ENCODE data around the gene FH. TPM values are rescaled to one million over a fixed set of nuclear protein-coding genes. Genes with fewer than 3 reads are reported as not detected.

FH gene
- total and polyA plus RNA-seq, 2 donors (not counting 1 experiment from before 2014, with no cell fraction given), result 18.5 to 32.4 TPM

GRCh38 chr1:241533326-241534115 lies 14.0 kb upstream of the FH start:
- peak overlapping the region; percentile 88 for H3K4me3 Mint-ChIP-seq
- 31% methylated on average over 3 of the region's 5 CpGs for WGBS (ENCODE audit: insufficient coverage)
- CTCF ChIA-PET, result interaction anchor here (0.6 to 1.6 kb wide), 8 partner anchors 9 to 103 kb away, joined by 3 to 12 read pairs (median 4); no protein-coding TSS in a partner anchor
- TF ChIP-seq EZH2 (IDR thresholded peaks at IDR 0.05; ENCODE audit: borderline replicate concordance, insufficient read depth, low read depth, low read length, poor library complexity, severe bottlenecking), result no peak
- H3K27me3 ChIP-seq (replicated peaks in 1 of 4; ENCODE audit: control extremely low read depth in 1 of 4, control insufficient read depth in 3 of 4, insufficient read depth in 4 of 4, low read length in 3 of 4), result no peaks in the 10 kb centered on the region
- H3K27ac Mint-ChIP-seq, result peak overlapping the region; percentile 89
- peaks cover 60% of the 10 kb centered on the region for H3K79me2 ChIP-seq (ENCODE audit: control insufficient read depth, insufficient read depth, low read length)
- intact Hi-C loops (cut with micrococcal nuclease), result loop anchor here (5.0 to 10.0 kb wide), 3 partner anchors 364 to 1794 kb away; partner anchors contain the start of genes CEP170 and SDCCAG8
- H3K27me3 Mint-ChIP-seq, result no peaks in the 10 kb centered on the region
- H3K4me3 ChIP-seq (ENCODE audit: control extremely low read depth in 1 of 5, extremely low read depth in 1 of 5, insufficient read depth in 1 of 5, low read depth in 2 of 5, low read length in 4 of 5), result peak overlapping the region; percentile 58 to 98 (median 78)
- ATAC-seq (ENCODE audit: low read depth) (peak; percentile 12), DNase-seq (peak; percentile 66)
- H4K20me1 ChIP-seq (ENCODE audit: control insufficient read depth, insufficient read depth, low read length, poor library complexity, severe bottlenecking), result no peaks in the 10 kb centered on the region
- peak overlapping the region; percentile 43 for H2AFZ ChIP-seq (ENCODE audit: insufficient read depth, low read depth, low read length, poor library complexity, severe bottlenecking)
- POLR2A ChIA-PET, result interaction anchor here (2.3 to 3.5 kb wide), 2 partner anchors 17 to 107 kb away, joined by 5 to 43 read pairs; partner anchors contain the start of genes CHML and OPN3
- H3K4me1 ChIP-seq (ENCODE audit: control insufficient read depth in 2 of 2, insufficient read depth in 2 of 2, low read length in 2 of 2), result peaks cover 36 to 49% of the 10 kb centered on the region in 2 donors
- H3K36me3 ChIP-seq (replicated peaks in 1 of 2; ENCODE audit: control extremely low read depth in 1 of 2, control insufficient read depth in 1 of 2, extremely low read depth in 1 of 2, insufficient read depth in 2 of 2, low read length in 1 of 2), result peaks cover 9 to 22% of the 10 kb centered on the region in 2 experiments
- peaks cover 60% of the 10 kb centered on the region for H3K4me1 Mint-ChIP-seq
- H3K9ac ChIP-seq (ENCODE audit: low read length), result peak overlapping the region; percentile 78
- peak overlapping the region; percentile 87 to 96 for H3K27ac ChIP-seq (ENCODE audit: low read length in 2 of 2)
- peaks cover 3% of the 10 kb centered on the region for H3K9me3 Mint-ChIP-seq (ENCODE audit: insufficient read depth)
- H3K4me2 ChIP-seq (replicated peaks; ENCODE audit: low read depth, low read length, poor library complexity, severe bottlenecking), result peak overlapping the region; percentile 82
- no peaks in the 10 kb centered on the region for H3K9me3 ChIP-seq (ENCODE audit: control extremely low read depth in 1 of 3, control insufficient read depth in 2 of 3, insufficient read depth in 1 of 3, low read length in 2 of 3)

DNA sequence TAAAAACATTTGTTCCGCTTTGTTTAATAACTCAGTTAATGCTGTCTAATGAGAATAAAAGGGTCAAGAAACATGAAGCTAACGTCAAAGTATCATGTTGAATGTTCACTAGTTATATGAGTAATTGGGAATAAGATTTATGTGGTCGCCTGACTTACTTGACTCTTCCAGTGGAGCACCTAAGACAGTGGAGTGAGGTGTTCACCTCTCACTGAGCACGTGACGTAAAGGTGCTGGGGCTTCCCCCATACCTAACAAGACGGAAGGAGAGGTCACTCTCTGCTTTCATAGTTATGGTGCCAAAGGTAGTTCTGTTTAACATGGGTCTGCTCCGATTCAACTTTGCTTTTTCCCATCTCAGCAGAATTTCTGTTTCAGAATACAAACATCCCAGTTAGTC lies 13.3 kb upstream of the FH start:
- H3K4me1 ChIP-seq (ENCODE audit: control insufficient read depth in 2 of 2, insufficient read depth in 2 of 2, low read length in 2 of 2), result peaks cover 36 to 49% of the 10 kb centered on the region in 2 donors
- Mint-ChIP-seq H3K9me3 (ENCODE audit: insufficient read depth) (peaks cover 3% of the 10 kb centered on the region), H3K27ac (peak overlapping the region; percentile 89), H3K4me3 (peak overlapping the region; percentile 88), H3K4me1 (peaks cover 54% of the 10 kb centered on the region), H3K27me3 (no peaks in the 10 kb centered on the region)
- ATAC-seq (ENCODE audit: low read depth) (peak; percentile 58), DNase-seq (peak; percentile 86)
- intact Hi-C loops (cut with micrococcal nuclease), result loop anchor here (1.0 to 10.0 kb wide), 4 partner anchors 107 to 1794 kb away; partner anchors contain the start of genes CEP170, CHML, OPN3 and SDCCAG8
- ChIA-PET POLR2A (interaction anchor here (2.3 to 3.5 kb wide), 2 partner anchors 18 to 107 kb away, joined by 5 to 43 read pairs; partner anchors contain the start of genes CHML and OPN3), CTCF (interaction anchor here (0.8 to 1.6 kb wide), 7 partner anchors 18 to 465 kb away, joined by 3 to 12 read pairs (median 6); partner anchors contain the start of gene MAP1LC3C)
- H3K79me2 ChIP-seq (ENCODE audit: control insufficient read depth, insufficient read depth, low read length), result peaks cover 53% of the 10 kb centered on the region
- H3K36me3 ChIP-seq (replicated peaks in 1 of 2; ENCODE audit: control extremely low read depth in 1 of 2, control insufficient read depth in 1 of 2, extremely low read depth in 1 of 2, insufficient read depth in 2 of 2, low read length in 1 of 2), result peaks cover 6 to 18% of the 10 kb centered on the region in 2 experiments
- H3K9ac ChIP-seq (ENCODE audit: low read length), result peak overlapping the region; percentile 78
- H3K4me2 ChIP-seq (replicated peaks; ENCODE audit: low read depth, low read length, poor library complexity, severe bottlenecking), result peak overlapping the region; percentile 82
- peak overlapping the region; percentile 58 to 98 (median 78) for H3K4me3 ChIP-seq (ENCODE audit: control extremely low read depth in 1 of 5, extremely low read depth in 1 of 5, insufficient read depth in 1 of 5, low read depth in 2 of 5, low read length in 4 of 5)
- H3K27me3 ChIP-seq (replicated peaks in 1 of 4; ENCODE audit: control extremely low read depth in 1 of 4, control insufficient read depth in 3 of 4, insufficient read depth in 4 of 4, low read length in 3 of 4), result no peaks in the 10 kb centered on the region
- TF ChIP-seq, protein P1, sequence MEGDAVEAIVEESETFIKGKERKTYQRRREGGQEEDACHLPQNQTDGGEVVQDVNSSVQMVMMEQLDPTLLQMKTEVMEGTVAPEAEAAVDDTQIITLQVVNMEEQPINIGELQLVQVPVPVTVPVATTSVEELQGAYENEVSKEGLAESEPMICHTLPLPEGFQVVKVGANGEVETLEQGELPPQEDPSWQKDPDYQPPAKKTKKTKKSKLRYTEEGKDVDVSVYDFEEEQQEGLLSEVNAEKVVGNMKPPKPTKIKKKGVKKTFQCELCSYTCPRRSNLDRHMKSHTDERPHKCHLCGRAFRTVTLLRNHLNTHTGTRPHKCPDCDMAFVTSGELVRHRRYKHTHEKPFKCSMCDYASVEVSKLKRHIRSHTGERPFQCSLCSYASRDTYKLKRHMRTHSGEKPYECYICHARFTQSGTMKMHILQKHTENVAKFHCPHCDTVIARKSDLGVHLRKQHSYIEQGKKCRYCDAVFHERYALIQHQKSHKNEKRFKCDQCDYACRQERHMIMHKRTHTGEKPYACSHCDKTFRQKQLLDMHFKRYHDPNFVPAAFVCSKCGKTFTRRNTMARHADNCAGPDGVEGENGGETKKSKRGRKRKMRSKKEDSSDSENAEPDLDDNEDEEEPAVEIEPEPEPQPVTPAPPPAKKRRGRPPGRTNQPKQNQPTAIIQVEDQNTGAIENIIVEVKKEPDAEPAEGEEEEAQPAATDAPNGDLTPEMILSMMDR (IDR thresholded peaks at IDR 0.05), result no peak
- no peak for TF ChIP-seq EZH2 (IDR thresholded peaks at IDR 0.05; ENCODE audit: borderline replicate concordance, insufficient read depth, low read depth, low read length, poor library complexity, severe bottlenecking)
- H3K27ac ChIP-seq (ENCODE audit: low read length in 2 of 2), result peak overlapping the region; percentile 87 to 96
- H2AFZ ChIP-seq (ENCODE audit: insufficient read depth, low read depth, low read length, poor library complexity, severe bottlenecking), result peak overlapping the region; percentile 43
- no peaks in the 10 kb centered on the region for H4K20me1 ChIP-seq (ENCODE audit: control insufficient read depth, insufficient read depth, low read length, poor library complexity, severe bottlenecking)
- H3K9me3 ChIP-seq (ENCODE audit: control extremely low read depth in 1 of 3, control insufficient read depth in 2 of 3, insufficient read depth in 1 of 3, low read length in 2 of 3), result no peaks in the 10 kb centered on the region
- 6% methylated on average over 4 of the region's 7 CpGs for WGBS (ENCODE audit: insufficient coverage)
